Sciatic nerve (tissue), 2 donors: Measurements from ENCODE around the gene WSCD2. TPM values are rescaled to one million over a fixed set of nuclear protein-coding genes. Genes with fewer than 3 reads are reported as not detected.

ENCODE experiments used
- ATAC-seq: fragments of 200-7000 bp; cut with Tn5 transposase; one replicate; pipeline ENCODE4 v1.9.1; 2020; ENCODE audit warnings: mild to moderate bottlenecking, moderate library complexity
- DNase-seq: peaks from one replicate; pipeline ENCODE4 v3.0.0-alpha.2; 2020; ENCODE audit warnings: low spot score
- intact Hi-C: fragments of 100-400 bp; cut with DNase I; formaldehyde crosslinking; loops from one replicate; pipeline ENCODE4 v1.14.2; 2022
- total RNA-seq: library from RNA; stranded (reverse); fragmentation: NEBNext Ultra II Directional; extraction: Animal tissue kit (Norgen Biotek cat#: 25700); gene quantifications from one replicate; pipeline ENCODE4 v1.2.1, GENCODE V29; 2021
- donor health status: DM: no; HTN: no; CAD: no.
- donor health status: DM: no; HTN: no; CAD: no.

WSCD2 gene
- total RNA-seq, 1 donor from 2014 or later, result 33.0 TPM

DNA sequence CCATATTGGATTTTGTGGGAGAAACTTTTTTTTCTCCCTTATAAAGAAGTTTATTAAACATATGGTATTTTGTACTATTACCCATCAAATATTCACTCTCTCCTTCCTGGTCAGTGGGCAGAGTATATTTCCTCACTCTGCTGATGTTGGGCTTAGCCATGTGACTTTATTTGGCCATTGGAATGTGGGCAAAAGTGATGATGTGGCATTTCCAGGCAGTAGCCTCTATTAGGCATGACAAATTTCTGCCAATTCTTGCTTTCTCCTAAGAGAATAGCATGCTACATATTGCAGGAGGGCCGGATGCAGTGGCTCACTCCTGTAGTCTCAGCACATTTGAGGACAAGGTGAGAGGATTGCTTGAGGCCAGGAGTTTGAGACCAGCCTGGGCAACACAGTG is 24.4 kb upstream of the WSCD2 start:
- ATAC-seq (no peak), DNase-seq (no peak)
- intact Hi-C loops, result no loop called here

DNA sequence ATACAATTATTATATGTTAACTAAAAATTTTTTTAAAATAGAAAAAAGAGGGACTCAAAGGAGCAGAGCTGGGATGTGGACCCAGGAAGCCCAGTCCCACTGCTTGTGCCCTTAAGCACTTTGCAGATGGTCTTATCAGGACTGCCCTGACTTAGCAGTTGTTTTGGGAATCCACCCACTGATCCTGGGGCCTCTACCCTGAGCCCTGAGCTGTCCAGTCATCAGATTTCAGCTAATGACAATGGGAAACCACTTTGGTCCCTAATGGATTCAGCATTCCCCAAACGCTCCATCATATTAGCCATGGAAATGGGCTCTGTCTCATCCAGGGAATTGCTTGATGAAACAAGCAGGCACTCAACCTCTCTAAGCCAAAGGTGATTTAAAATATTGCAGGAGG is 22.5 kb upstream of the WSCD2 start:
- intact Hi-C loops, result no loop called here
- no peak for DNase-seq
- no peak for ATAC-seq

DNA sequence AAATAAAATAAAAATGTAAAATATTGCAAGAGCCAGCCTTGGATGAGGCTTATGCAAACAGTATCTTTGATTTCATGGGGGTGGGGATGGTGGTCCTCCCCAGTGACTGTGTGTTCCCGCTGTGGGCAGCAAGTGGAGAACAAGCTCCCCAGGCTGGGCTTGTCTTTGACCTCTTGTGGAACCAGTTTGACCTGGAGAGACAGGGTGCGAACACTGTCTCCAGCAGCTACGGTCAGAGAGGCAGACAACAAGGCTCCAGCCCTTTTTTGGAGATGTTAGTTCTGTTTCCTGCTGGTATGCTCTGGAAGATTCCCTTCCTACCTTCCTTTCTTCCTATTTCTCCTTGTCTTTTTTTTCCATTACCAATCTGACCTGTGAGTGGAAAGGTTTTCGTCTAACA is 21.8 kb upstream of the WSCD2 start:
- DNase-seq, result no peak
- intact Hi-C loops, result no loop called here
- ATAC-seq, result no peak

DNA sequence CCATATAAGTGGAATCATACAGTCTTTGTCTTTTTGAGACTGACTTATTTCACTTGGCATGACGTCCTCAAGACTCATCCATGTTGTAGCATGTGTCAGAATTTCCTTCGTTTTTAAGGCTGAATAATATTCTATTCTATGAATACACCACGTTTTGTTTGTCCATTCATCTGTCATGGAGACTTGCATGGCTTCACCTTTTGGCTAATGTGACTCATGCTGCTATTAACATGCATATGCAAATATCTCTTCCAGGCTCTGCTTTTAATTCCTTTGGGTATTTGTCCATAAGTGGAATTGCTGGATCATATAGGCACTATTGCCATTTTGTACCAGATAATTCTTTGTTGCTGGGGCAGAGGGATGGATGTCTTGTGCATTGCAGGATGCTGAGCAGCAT is 19.6 kb upstream of the WSCD2 start:
- intact Hi-C loops, result no loop called here
- no peak for DNase-seq
- ATAC-seq, result no peak

DNA sequence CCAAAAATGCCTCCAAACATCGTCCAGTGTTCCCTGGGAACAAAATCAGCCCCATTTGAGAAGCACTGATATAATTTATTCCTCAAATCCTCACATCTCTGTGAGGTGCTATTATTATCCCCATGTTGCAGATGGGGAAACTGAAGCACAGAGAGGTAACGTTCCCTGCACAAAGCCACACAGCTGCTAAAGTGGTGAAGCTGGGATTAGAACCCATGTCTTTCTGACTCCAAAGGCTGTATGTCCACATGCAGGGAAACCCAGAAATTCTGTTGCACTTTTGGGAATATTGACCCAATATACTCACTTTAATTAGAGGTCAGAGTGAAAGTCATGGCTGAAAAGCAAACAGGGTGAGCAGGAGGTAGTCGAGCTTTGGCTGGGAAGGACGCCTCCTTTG is 19.1 kb upstream of the WSCD2 start:
- intact Hi-C loops, result no loop called here
- ATAC-seq, result no peak
- DNase-seq, result no peak

DNA sequence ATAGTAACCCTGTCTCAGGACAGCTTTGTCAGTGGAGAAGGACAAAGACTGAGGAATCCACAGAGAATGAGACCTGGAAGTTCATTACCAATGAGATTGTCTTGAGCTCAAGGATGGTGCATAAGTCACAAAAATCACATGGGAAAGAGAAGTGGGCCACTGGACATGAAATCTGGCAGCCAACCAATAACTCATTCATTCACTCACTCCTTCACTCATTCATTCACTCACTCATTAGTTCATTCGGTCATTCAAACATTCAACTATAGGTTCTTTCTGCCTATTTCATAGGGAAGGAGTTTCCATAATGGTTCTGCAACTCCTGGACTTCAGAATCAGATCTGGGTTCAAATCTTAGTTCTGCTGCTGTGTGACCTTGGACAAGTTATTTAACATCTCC is 18.2 kb upstream of the WSCD2 start:
- no peak for ATAC-seq
- DNase-seq, result no peak
- intact Hi-C loops, result no loop called here

DNA sequence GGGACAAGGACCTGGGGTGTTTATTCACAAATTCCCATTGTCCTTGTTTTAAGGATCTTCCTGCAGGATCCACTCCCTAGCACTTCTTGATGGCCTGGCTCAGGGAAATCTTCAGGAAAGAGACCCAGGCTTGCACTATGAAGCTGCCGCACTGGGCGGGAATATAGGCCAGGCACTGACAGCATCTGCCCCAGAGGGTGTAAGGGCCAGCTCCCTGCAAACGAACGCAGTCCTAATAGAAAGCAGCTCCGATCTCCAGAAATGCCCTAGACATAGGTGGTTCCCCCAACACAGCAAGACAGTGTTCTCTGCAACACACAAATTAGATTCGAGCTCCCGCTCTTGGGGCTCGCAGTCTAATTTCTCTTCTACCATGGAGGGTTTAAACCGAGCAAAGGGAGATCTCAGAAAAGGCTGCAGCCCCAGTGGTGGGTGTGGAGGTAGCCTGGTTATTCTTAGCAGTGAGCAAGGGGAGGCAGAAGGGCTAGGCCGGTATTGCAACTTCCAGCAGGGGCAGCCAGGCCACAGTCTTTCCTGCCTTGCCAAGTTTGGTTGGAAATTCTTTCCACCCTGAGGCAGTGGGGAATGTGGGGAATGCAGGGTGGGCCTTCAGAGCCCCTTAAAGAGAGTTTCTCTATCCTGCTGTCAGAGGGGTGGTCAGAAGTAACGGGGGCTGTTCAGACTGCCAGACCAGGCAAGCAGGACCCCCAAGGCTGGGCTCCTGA is 16.1 kb upstream of the WSCD2 start:
- ATAC-seq, result peak; percentile 81
- intact Hi-C loops, result no loop called here
- no peak for DNase-seq

DNA sequence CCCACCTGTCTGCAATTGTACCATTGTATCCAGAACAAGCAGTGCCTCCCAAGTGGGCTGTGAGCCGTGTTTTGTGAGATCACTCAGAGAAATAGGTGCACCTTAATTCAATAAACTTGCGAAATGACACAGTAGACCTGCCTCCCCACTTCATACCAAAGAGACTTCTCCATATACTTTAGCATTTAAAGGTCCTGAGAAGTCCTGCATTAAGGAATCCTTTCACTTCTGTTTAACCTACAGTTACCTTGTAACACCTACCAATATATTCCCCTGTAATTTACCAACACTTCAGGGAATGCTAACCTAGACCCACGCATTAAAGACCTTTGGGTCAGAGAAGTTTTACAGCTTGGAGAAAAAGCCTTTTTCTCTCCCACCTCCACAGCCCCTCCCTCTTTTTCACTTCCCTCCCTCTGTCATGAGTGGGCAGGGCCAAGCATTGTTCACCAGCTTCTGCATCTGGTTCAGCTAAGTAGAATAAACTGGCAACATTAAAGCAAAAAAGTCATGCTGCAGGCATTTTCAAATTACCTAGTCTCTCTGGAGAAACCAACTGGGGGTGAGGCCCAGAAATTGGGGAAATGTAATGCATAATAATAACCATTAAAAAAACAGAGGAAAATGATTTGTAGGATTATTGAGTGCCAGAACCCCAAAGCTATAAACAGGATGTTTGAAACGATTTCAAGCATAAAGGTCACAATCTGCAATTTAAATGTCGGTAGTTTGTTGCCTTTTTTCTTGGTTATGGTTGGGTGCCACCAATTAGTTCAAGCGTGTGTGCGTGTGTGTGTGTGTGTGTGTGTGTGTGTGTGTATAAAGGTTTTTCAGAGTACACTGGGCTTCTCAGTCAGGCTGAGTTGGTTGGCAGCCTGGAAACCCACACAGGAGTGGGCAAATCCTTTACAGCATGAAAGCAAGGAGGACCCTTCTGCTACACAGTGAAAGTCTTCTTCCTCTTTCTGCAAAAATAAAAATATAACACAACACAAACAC is 13.7 kb upstream of the WSCD2 start:
- ATAC-seq (peak; percentile 35), DNase-seq (no peak)
- intact Hi-C loops, result no loop called here

DNA sequence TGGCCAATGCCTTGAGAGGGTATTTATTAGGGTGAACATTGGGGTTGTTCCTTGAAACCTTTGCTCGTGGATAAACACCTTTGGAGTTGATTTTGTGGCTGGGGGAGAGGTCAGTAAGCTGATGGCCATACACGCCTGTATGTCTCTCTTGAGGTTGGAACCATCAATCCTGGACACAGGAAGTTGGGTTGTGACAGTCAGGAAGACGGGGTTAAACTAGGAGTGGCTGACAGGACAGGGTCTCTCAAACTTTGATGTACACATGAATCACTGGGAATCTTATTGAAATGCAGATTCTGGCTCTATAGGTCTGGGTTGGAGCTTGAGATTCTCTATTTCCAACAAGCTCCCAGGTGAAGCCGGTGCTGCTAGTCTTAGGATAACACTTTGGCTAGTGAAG is 12.8 kb upstream of the WSCD2 start:
- ATAC-seq (no peak), DNase-seq (no peak)
- intact Hi-C loops, result no loop called here

DNA sequence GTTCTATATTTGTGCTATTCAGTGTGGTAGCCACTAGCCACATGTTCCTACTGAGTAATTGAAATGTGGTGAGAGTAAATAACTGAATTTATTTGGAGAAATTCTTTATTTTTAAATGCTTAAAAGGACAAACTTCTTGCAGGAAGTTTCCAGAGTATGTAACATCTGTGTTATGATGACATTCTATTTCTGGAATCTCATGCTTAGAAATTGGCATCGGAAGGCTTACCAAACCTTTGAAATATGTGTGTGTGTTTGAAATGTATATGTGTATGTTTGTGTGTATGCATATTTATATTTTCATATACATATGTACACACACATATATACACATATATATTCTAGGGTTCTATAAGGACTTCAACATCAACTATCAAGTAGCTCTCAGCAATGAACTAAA is 12.4 kb upstream of the WSCD2 start:
- ATAC-seq, result no peak
- no peak for DNase-seq
- intact Hi-C loops, result no loop called here

DNA sequence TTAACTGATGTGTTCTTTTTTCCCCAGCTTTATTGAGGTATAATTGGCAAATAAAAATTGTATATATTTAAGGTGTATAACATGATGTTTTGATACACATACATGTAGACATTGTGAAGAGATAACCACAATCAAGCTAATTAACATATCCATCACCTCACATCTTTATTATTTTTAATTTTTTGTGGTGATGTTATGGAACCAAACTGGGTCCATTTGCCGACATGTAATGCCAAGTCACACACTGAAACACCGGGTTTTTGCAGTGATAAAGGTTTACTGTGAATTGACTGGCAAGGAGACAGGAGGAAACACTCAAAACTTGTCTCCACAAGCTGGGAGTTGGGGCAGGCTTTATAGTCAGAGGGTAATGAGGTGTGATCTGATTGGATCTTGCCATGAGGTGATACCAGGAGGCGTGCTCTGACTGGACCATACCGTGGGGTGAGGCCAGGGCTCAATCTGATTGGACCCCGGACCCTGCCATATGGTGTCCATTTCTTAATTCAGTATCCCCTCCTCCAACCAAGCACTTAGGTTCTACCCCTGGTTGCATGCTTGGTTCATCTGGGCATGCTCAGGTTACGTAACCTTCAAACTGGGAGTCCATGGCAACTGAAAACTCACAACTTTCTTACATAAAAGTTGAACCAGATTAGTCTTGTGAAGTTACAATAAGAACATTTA is 11.8 kb upstream of the WSCD2 start:
- no peak for DNase-seq
- no peak for ATAC-seq
- intact Hi-C loops, result no loop called here

DNA sequence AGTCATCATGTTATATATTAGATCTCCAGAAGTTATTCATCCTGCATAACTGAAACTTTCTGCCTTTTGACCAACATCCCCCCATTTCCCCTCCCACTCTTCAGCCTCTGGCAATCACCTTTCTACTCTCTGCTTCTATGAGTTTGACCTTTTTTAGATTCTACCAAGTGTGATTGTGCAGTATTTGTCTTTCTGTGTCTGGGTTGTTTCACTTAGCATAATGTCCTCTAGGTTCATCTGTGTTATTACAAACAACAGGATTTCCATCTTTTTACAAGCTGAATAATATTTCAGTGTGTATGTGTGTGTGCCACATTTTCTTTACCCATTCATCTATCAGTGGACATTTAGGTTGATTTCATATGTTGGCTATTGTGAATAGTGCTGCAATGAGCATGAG is 11.2 kb upstream of the WSCD2 start:
- ATAC-seq, result no peak
- DNase-seq, result no peak
- intact Hi-C loops, result no loop called here

DNA sequence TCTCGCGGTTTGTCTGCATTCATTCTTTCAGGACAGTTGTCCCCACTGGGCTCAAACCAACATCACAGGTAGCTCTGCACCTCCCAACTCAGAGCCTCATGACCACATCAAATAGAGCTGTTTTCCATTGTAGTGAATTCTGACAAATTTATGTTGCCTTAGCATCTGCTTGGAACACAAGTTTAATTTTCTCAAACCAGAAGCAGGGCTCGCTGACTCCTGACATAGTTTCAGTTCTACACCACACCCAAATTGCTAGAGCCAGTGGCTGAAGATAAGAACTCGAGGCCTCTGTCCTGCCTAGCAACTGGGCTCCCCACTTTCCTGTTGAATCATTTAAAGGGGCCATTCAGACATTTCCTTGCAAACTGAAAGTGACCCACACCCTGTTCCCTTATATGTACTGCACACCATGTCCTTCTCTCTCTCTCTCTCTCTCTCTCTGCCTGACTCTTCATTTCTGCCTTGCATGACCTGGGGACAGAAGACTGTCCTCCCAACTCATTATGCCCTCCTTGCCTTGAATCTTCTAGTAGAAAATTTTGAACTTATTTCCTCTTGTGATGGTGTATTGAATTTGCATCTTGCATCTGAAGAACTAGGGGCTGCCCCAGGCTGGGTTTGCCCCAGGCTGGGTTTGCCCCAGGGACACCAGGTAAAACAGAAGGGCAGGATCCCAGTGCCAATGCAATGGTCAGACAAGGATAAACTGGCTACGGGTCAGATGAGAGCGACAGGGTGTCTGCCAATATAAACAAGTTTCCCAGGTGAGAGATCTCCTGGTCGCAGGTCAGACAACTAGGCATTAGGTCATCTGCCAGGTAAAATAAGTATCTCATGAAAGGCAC is 9.7 kb upstream of the WSCD2 start:
- DNase-seq, result no peak
- peak; percentile 49 for ATAC-seq

DNA sequence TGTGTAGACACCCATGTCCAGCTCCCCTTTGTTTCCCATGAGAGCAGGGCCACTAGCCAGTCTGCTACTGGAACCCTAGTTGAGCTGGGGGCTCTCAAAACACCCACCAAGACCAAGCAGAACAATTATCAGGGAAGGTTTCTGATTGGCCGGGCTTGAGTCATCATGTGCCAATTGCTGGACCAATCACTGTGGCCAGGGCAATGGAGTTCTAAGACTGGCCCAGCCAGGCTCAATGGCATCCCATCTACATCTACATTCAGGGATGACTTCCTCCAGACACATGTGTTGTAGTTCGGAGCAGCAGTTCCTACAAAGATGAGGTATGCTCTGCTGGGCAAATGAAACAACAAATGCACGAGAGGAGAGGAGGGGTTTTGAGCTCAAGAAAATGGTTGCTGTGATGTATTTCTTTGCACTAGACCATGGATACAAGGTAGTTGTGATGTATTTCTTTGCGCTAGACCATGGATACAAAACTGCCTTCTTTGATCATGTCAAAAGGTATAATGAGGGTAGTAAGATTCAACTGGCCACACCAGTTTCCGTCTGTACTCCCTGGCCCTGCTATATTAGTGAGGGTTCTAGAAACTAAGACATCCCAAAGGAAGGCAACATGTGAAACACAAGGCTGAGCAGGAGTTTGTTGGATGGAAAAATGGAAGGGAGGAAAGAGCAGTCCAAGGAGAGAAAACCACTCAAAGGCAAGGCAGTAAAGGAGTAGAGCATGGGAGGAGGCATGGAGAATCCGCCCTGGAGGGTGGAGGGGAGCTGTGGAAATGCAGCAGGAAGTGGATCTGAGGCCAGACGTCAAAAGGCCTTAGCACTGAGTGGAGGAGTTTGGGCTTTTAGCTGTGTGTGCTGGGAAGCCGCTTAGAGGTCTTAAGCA is 8.9 kb upstream of the WSCD2 start:
- intact Hi-C loops, result no loop called here
- no peak for DNase-seq
- no peak for ATAC-seq

More for the DNA sequence above, 9.7 kb upstream of the WSCD2 start:
- intact Hi-C loops, result no loop called here

DNA sequence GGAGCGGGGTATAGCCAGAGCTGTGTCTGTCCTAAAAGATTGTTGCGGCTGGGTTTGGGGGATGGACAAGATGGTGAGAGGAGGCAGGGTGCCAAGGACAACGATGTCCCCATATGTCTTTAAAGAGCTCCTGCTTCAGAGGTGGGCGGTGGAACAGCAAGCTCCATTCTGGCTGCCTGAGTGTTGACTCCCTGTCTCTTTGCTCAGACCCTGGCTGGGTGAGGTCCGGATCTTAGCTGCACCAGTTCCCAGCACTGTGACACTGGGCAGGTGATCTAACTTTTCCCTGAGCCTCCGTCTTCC is 8.3 kb upstream of the WSCD2 start:
- intact Hi-C loops, result no loop called here
- ATAC-seq (no peak), DNase-seq (no peak)

DNA sequence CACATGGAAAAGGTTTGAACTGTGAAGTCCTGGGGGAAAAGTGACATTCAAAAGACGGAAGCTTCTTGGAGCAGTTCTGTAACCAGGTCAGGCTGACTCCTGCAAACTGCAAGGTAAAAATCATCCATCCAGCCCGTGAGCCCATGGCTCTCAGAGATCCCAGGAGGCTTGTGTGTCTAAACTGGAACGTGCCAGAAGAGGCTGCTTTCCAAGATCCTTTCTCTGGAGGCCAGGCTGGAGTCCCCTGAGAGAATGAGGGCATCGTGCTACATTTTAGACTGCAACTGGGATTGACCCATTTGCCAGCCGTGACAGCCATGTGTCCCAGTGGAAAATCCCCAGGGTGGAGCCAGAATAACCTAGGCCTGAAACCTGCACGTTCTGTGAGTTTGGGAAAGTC is 7.8 kb upstream of the WSCD2 start:
- no peak for ATAC-seq
- intact Hi-C loops, result no loop called here
- DNase-seq, result no peak

DNA sequence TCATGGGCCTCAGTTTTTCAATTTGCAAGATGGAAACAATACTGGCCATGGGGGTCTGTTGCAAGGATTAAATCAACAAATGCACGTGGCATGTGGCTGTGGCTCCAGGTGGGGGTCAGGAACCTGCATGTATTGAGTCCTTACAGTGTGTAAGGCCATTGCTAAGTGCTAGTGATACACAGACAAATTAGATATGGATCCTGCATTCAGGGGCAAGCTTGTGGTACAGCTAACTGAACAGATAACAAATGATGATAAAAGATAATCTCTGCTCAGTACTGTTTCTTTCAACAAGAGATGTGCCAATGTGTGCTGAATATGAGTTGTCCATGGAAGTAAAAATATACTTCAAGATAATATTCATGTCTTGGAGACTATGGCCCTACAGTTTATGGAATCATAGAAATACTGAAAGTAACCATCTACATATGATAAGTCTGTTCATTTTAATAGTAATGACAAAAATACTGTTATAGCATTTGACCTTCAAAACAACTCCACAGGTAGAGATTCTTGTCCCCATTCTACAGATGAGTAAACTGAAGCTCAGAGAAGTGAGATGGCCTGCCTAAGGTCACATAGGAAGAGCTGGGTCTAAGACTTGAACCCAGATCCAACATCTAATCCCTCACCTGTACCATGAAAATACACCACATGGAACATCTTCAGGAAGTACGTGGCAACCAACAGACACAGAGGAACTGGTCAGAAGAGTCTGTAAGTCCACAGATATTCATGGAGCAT is 7.2 kb upstream of the WSCD2 start:
- DNase-seq (no peak), ATAC-seq (no peak)
- intact Hi-C loops, result no loop called here

DNA sequence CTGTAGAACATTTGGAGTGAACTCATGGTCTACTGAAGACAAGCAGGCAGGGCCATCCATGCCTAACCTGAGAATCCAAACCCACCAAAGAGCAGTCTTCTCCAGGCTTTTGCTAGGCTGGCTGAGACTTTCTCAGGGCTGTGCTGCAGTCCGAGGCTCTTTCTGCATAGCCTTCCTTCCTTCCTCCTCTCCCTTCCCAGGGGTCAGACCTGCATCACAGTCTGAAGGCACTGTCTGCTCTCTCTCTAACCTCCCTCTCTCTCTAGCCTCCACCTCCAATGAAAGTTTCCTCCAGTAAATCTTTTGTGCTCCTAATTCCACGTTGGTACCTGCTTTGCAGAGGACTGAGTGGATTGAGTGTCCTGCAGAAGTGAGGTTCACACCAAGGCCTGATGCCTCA is 6.4 kb upstream of the WSCD2 start:
- intact Hi-C loops, result no loop called here
- ATAC-seq, result no peak
- DNase-seq, result no peak
